ENCODE measurements around the gene CD9.

CD9 gene

DNA sequence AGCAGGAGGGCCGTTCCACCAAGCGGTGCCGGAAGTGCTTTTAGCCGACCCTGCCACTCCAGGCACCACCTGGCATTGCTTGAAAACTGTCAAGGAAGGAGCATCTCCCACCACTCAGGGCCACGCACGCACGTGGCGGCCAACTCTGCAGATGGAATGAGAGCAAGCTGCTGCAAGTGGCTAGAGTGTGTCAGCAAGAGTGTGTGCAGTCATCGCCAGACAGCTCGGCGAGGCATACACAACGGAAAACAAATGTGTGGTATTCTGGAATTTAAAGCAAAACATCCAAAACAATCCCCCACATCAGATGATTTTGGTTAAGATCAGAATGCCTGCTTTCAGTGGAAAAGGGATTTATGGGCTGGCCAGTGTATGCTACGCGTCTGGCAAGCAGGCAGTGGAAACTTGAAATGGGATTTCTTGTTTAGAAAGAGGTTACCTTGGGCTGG lies 11.2 kb downstream of the CD9 start:
- no peak for TF ChIP-seq CTCF (IDR thresholded peaks at IDR 0.05; ENCODE audit: poor library complexity, severe bottlenecking)
- peaks cover 80% of the 10 kb centered on the region for H3K4me1 ChIP-seq (ENCODE audit: insufficient read depth, poor library complexity, severe bottlenecking)
- H3K4me3 ChIP-seq (ENCODE audit: severe bottlenecking) = no peak overlapping the region
- H3K36me3 ChIP-seq (ENCODE audit: low read depth) = peaks cover 69% of the 10 kb centered on the region
- ATAC-seq (ENCODE audit: low read depth) (no peak), DNase-seq (ENCODE audit: low spot score) (no peak)
- H3K9me3 ChIP-seq (ENCODE audit: severe bottlenecking) = no peaks in the 10 kb centered on the region
- H3K27ac ChIP-seq (ENCODE audit: poor library complexity, severe bottlenecking) = peak overlapping the region; percentile 99
- no peaks in the 10 kb centered on the region for H3K27me3 ChIP-seq (ENCODE audit: insufficient read depth, poor library complexity, severe bottlenecking)

DNA sequence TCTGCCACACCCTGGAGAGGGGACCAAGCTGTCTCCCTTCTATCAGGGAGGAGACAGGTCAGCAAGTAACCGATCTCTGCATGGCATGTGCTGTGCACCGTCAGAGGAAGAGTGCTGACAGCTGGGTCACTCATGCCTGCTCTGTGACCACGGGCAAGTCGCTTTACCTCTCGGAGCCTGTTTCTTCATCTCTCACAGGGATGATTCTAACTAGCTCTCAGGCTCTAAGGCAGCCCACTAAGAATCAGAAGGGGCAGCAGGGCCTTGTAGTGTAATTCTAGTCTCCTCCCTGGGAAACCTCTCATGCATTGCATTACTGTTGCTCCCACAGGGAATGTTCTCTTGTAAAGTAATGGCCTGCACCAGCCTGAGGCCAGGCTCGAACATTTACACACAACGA lies 11.9 kb downstream of the CD9 start:
- TF ChIP-seq CTCF (IDR thresholded peaks at IDR 0.05; ENCODE audit: poor library complexity, severe bottlenecking) = no peak
- no peaks in the 10 kb centered on the region for H3K27me3 ChIP-seq (ENCODE audit: insufficient read depth, poor library complexity, severe bottlenecking)
- no peak overlapping the region for H3K4me3 ChIP-seq (ENCODE audit: severe bottlenecking)
- DNase-seq (ENCODE audit: low spot score) (no peak), ATAC-seq (ENCODE audit: low read depth) (no peak)
- peak overlapping the region; percentile 99 for H3K27ac ChIP-seq (ENCODE audit: poor library complexity, severe bottlenecking)
- H3K36me3 ChIP-seq (ENCODE audit: low read depth) = peaks cover 71% of the 10 kb centered on the region
- no peaks in the 10 kb centered on the region for H3K9me3 ChIP-seq (ENCODE audit: severe bottlenecking)
- H3K4me1 ChIP-seq (ENCODE audit: insufficient read depth, poor library complexity, severe bottlenecking) = peaks cover 80% of the 10 kb centered on the region

- peaks cover 93% of the 10 kb centered on the region for H3K4me1 ChIP-seq (ENCODE audit: insufficient read depth, poor library complexity, severe bottlenecking)
- H3K9me3 ChIP-seq (ENCODE audit: severe bottlenecking) = no peaks in the 10 kb centered on the region
- no peak for ATAC-seq (ENCODE audit: low read depth)
- no peak for TF ChIP-seq CTCF (IDR thresholded peaks at IDR 0.05; ENCODE audit: poor library complexity, severe bottlenecking)
- H3K27me3 ChIP-seq (ENCODE audit: insufficient read depth, poor library complexity, severe bottlenecking) = no peaks in the 10 kb centered on the region
- no peak for DNase-seq (ENCODE audit: low spot score)
- no peak overlapping the region for H3K4me3 ChIP-seq (ENCODE audit: severe bottlenecking)
- peaks cover 72% of the 10 kb centered on the region for H3K36me3 ChIP-seq (ENCODE audit: low read depth)
- H3K27ac ChIP-seq (ENCODE audit: poor library complexity, severe bottlenecking) = peak overlapping the region; percentile 99
Observed at GRCh38 chr12:6213969-6214368, 13.8 kb downstream of the CD9 start.

DNA sequence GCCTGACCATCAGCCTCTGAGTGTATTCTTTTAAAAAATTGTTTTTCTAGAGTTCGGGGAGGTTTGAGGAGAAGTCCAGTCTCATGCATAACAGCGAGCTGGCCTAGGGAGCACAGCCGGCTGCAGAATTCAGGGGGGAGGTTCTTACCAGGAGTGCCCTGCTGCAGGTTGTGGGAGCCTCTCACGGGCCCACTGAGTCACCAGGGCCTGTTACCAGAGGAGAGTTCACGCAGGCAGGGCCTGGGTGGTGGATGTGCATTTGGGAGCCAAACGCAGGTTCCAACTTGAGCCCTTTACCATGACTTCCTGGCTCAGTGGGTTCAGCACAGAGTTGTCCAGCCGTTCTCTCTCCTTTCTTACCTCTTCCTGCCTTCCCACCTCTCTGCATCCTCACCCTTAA lies 14.4 kb downstream of the CD9 start:
- Histone ChIP-seq H3K27ac (ENCODE audit: poor library complexity, severe bottlenecking) (peak overlapping the region; percentile 99), H3K4me1 (ENCODE audit: insufficient read depth, poor library complexity, severe bottlenecking) (peaks cover 91% of the 10 kb centered on the region), H3K36me3 (ENCODE audit: low read depth) (peaks cover 69% of the 10 kb centered on the region), H3K27me3 (ENCODE audit: insufficient read depth, poor library complexity, severe bottlenecking) (no peaks in the 10 kb centered on the region), H3K4me3 (ENCODE audit: severe bottlenecking) (no peak overlapping the region), H3K9me3 (ENCODE audit: severe bottlenecking) (no peaks in the 10 kb centered on the region)
- DNase-seq (ENCODE audit: low spot score) (no peak), ATAC-seq (ENCODE audit: low read depth) (peak; percentile 34)
- TF ChIP-seq CTCF (IDR thresholded peaks at IDR 0.05; ENCODE audit: poor library complexity, severe bottlenecking) = no peak

DNA sequence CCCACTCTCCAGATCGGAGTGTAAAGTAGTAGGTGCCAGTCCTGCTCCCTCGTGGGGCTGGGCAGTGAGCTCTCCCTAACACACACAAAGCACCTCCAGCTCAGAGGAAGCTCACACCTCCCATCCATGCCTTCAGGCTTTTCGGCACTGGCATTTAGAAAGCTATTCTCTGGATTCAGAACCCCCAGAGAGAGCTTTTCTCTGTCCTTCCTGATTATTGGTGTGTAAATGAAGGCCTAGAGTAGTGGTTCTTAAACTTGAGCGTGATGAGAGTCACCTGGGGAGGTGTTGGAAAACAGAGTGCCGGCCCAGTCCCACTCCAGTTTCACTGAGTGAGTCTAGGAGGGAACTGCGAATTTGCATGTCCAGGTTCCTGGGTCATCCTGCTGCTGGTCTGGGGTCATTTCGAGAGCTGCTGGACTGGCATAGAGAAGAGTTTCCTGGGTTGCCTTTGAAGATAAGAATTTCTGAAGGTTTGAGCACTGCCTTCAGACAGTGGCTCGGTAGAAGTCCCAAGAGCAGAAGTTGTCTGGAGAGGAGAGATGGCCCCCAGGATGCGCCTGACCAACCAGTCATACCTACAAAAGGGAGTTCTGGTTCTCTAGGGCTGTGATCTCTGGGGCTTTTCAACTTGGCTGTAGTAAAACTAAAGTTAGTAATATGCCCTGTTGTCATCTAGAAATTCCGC lies 15.1 kb downstream of the CD9 start:
- Histone ChIP-seq H3K9me3 (ENCODE audit: severe bottlenecking) (no peaks in the 10 kb centered on the region), H3K4me1 (ENCODE audit: insufficient read depth, poor library complexity, severe bottlenecking) (peaks cover 89% of the 10 kb centered on the region), H3K27me3 (ENCODE audit: insufficient read depth, poor library complexity, severe bottlenecking) (no peaks in the 10 kb centered on the region), H3K4me3 (ENCODE audit: severe bottlenecking) (no peak overlapping the region), H3K27ac (ENCODE audit: poor library complexity, severe bottlenecking) (peak overlapping the region; percentile 99), H3K36me3 (ENCODE audit: low read depth) (peaks cover 70% of the 10 kb centered on the region)
- no peak for TF ChIP-seq CTCF (IDR thresholded peaks at IDR 0.05; ENCODE audit: poor library complexity, severe bottlenecking)
- peak; percentile 7; the same call in 2 of the 3 replicates for ATAC-seq (ENCODE audit: low read depth)
- DNase-seq (ENCODE audit: low spot score) = peak; percentile 44
